Measurements from ENCODE around the gene REV1. TPM values are rescaled to one million over a fixed set of nuclear protein-coding genes. Genes with fewer than 3 reads are reported as not detected.

Gene REV1
- total and polyA plus RNA-seq, 2 of the 4 experiments (the other 2 are of a cell fraction) = 13.4 to 30.1 TPM

GRCh38 chr2:99374747-99375146, 115.1 kb downstream of the REV1 start:
- Histone ChIP-seq H2AFZ (replicated peaks; ENCODE audit: low read length, poor library complexity) (no peak overlapping the region), H3K4me2 (ENCODE audit: low read depth, low read length) (no peak overlapping the region), H3K23ac (ENCODE audit: low read depth, low read length) (no peak overlapping the region), H2BK20ac (ENCODE audit: low read depth, low read length) (no peak overlapping the region), H4K8ac (ENCODE audit: low read depth in 2 of 2, low read length in 2 of 2) (no peak overlapping the region), H2AK5ac (ENCODE audit: low read depth, low read length) (no peak overlapping the region), H3K14ac (replicated peaks; ENCODE audit: low read depth, low read length) (no peak overlapping the region), H3K18ac (ENCODE audit: low read depth, low read length) (no peak overlapping the region), H2BK5ac (ENCODE audit: low read depth, low read length, poor library complexity, severe bottlenecking) (no peak overlapping the region), H2BK15ac (ENCODE audit: low read depth, low read length) (no peak overlapping the region), H3K4me1 (ENCODE audit: control insufficient read depth, insufficient read depth, low read length) (no peaks in the 10 kb centered on the region), H3K56ac (ENCODE audit: extremely low read depth, insufficient read depth, low read length) (no peak overlapping the region), H2AK9ac (replicated peaks; ENCODE audit: low read depth, low read length, poor library complexity) (no peak overlapping the region), H3K4ac (ENCODE audit: low read depth, low read length) (no peak overlapping the region), H4K5ac (ENCODE audit: low read depth, low read length) (no peak overlapping the region), H3K9ac (ENCODE audit: low read depth, low read length) (no peak overlapping the region), H3K27me3 (ENCODE audit: control insufficient read depth, insufficient read depth, low read length) (no peaks in the 10 kb centered on the region), H3K36me3 (ENCODE audit: control insufficient read depth, insufficient read depth, low read length) (peaks cover 30% of the 10 kb centered on the region), H3K27ac (ENCODE audit: insufficient read depth, low read length) (no peak overlapping the region), H2BK120ac (ENCODE audit: low read depth, low read length) (no peak overlapping the region), H3K4me3 (ENCODE audit: insufficient read depth, low read depth, low read length) (no peak overlapping the region), H3K79me1 (ENCODE audit: low read depth in 1 of 2, low read length in 2 of 2) (peaks cover 0 to 6% of the 10 kb centered on the region in 2 experiments; a peak in 1 of 4 replicates), H3K9me3 (ENCODE audit: control insufficient read depth, insufficient read depth, low read length) (peaks cover 2% of the 10 kb centered on the region; the same call in 1 of the 2 replicates), H4K91ac (ENCODE audit: insufficient read depth, low read depth, low read length) (no peak overlapping the region), H4K20me1 (ENCODE audit: insufficient read depth, low read length) (no peaks in the 10 kb centered on the region), H3K9me1 (ENCODE audit: insufficient read depth, low read length) (0 out of 2 replicates have a peak, but pooled peaks cover 3% of the 10 kb centered on the region)
- dilution Hi-C loops (cut with HindIII; ENCODE audit: low sequenced_read_pairs, unreplicated experiment) (no loop called here), intact Hi-C loops (cut with micrococcal nuclease) (no loop called here), in situ Hi-C loops (cut with MboI; ENCODE audit: low sequenced_read_pairs) (no loop called here)
- ChIA-PET POLR2A (ENCODE audit: unreplicated experiment) (no interaction called here), CTCF (no interaction called here)
- ATAC-seq (ENCODE audit: low read depth) (no peak), DNase-seq (no peak)
- TF ChIP-seq NFE2L2 (IDR thresholded peaks at IDR 0.05; ENCODE audit: low read depth, low read length) (no peak), RFX5 (IDR thresholded peaks at IDR 0.05; ENCODE audit: low read depth, low read length) (no peak), SMC3 (IDR thresholded peaks at IDR 0.05; ENCODE audit: low read depth, low read length) (no peak), ELK1 (IDR thresholded peaks at IDR 0.05; ENCODE audit: borderline replicate concordance, low read depth, low read length) (no peak), MAFK (IDR thresholded peaks at IDR 0.05; ENCODE audit: low read depth, low read length) (no peak), USF2 (IDR thresholded peaks at IDR 0.05; ENCODE audit: low read depth, low read length) (no peak), CTCF (conservative IDR thresholded peaks at IDR 0.05; ENCODE audit: low read depth, low read length) (no peak)
- no TSS peak for BruUV-seq (replicated peaks)
